GM18861 (cell line): ENCODE results near the gene MMRN1.
A peak's percentile ranks its signal among the peaks of the same experiment; 100 is the strongest.

Source experiments
- ATAC-seq: cut with Tn5 transposase; IDR thresholded peaks from one replicate; pipeline ENCODE4 v1.9.1; 2021; ENCODE audit not compliant: unreplicated experiment

Gene MMRN1

DNA sequence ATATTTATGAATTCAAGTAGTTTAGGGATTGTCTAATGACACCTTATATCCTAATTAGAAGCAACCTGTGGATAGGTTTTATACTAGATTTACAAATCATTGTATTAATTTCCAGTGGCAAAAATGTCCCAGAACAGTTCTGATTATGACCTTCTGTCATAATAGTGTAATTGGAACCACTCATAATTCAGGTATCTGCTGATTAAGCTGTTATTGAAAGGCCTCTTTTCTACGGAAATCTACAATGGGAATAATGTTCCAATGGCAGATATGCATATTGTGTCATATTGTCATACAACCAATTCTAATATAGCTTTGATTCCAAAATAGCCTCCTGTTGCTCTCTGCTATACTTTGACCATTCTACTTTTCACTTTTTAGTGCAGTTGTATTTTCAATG lies 19.0 kb downstream of the MMRN1 start:
- ATAC-seq, result no peak

DNA sequence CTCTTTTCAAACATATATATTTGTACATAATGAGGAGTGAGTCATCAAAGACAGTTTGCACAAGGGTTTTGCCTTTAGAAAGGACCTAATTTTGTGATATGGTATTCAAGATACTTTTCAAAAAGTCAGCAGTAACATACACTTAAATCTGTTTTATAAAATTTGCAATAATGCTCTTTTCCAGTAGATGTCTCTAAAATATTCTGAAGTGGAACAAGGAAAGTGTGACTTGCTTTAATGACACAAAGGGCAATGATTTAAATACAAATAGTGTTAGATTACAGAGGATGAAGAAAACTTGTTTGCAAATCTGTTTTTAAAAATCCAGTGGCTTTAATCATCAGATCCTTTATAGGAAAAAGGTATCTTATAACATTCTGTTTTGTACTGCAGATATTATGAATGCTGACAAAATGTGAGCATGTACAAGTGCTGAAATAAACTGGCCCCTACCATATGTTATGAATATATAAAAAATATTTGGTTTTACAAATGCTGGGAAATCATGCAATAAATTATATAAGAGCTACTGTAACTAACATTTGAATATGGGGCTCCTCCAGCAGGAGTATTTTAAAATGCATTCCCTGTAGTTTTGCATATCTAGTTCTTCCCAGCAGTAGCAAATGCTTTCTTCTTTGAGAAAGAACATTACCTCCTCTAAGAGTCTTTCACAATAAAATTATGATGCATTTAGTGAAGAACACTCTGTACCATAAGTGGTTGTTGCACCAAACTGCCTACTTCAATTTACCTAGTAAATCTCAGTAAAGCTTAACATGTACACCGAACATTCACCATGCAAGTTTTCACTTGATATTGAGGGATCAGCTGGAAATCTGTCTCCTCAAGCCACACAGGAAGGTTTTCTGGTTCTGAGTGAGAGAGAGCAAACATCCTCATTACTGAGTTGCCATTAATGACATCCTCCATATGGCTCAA lies 20.2 kb downstream of the MMRN1 start:
- no peak for ATAC-seq

DNA sequence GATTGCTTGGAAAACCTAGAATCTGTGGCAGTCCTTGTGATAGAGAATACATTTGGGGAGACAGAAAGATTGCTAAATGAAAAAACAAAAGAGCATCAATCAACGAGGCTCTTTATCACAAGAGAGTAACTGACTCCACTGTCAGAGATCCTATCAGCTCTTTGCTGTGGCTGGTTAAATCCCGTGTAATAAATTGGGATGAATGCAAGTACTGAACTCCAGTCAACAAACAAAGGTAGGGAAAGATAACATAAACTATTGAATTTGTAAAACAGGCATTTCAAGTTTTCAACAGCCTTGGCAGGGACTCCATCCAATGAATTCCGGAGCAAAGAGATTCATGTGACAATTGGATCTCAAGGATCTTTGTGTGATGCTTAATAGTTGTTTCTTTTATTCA lies 21.3 kb downstream of the MMRN1 start:
- ATAC-seq, result no peak

DNA sequence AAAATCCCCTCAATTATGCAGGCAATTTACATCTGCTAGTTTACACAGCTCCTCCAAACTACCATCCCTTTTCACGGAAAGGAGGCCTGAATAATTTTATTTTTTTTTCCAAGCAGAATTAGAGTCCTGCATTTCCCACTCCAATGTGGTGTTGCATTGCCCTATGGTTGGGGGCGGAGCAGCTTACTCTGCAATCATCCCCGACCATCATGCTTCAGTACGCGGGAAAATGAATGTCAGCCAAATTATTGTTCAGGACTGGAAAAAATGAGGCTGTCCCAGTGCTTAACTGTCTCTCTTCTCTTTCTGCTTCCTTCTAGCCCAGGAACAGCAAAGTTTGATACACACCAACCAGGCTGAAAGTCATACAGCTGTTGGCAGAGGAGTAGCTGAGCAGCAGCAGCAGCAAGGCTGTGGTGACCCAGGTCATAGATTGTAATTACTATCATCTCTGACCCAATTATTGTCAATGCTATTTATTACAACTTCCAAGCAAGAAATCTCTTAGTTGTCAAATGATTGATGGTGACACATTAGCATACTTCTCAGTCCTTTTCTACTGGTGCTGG lies 28.3 kb downstream of the MMRN1 start:
- no peak for ATAC-seq

DNA sequence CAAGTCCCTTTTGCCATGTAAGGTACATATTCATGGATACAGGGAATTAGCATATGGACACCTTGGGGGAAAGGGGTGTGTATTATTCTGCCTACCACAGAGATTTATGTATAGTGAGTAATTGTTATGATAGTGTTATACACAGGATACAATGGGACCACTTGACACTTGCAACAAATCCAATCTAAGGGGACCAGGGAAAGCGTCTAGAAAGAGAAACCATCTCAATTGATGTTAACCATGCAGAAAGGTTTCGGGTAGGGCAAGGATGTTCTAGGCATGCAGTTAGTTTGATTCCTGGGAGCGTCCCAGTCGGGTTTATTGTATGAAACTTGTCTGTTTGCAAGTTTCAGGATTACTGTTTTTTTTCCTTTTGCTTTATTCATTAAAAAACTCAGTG lies 34.2 kb downstream of the MMRN1 start:
- no peak for ATAC-seq

DNA sequence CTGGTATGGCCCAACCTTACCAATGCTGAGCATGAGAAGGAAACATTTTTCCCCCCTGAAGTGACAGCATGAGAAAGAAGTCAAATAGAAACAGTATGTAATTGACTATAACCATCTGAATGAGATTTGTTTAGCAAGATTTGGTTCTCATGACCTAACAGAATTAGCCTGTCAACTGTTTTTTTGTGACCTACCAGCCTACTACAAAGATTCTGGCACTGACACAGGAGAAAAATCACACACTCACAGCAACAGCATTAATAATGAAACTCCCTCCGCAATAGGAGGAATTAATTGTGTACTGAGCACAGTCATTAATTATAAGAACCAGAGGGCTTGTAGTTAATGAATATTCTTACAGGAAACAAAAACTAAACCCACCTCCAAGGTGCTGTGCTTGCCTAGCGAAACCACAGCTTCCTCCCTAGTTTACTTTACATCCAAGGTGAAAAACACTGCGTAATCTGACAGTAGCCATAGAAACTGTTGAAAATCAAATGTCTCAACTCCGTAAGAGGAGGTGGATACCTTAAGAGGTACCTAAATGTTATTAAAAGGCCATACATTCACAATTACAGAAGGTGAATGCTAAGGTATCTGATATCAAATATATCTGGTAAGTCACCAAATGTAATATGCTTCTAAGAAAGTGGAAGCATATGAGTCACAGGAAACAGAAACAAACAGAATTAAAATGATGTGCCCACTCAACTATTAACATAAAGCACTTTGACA lies 34.9 kb downstream of the MMRN1 start:
- peak; percentile 94 for ATAC-seq

DNA sequence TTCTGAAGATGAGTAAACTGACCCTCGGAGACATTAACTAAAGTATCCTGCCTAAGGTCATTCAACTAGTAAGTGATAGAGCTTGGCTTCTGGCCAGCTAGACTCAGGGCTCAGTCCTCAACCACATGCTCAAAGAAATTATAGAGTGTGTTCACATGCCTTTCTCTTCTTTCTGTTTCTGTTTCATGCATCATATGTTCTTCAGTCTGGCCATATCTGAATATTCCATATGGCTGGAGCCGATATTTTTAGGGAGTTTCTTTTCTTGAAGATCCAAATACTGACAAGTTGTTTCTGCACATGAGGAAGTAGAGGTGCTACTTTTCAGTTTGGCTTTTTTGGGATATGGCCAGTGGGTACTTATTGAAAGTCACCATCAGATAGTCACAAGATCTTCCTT lies 44.9 kb downstream of the MMRN1 start:
- peak; percentile 71 for ATAC-seq

DNA sequence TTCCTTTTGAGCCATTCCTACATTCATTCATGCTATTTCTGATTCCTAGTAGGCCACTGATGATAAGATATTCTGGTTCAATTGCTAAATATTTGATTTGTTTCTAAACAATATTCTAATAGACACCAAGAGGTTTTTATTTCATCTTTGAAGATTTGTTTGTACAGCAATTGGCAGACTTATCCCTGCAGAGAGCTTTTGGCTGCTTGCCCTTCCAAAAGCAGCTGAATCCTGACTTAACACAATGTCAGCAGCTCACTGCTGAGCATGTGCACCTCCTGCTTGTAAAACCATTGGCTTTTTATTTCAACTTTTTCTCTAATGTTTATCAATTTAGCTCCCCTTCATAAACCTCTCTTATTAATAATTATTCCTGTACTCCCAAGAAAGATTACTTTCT lies 45.3 kb downstream of the MMRN1 start:
- no peak for ATAC-seq

DNA sequence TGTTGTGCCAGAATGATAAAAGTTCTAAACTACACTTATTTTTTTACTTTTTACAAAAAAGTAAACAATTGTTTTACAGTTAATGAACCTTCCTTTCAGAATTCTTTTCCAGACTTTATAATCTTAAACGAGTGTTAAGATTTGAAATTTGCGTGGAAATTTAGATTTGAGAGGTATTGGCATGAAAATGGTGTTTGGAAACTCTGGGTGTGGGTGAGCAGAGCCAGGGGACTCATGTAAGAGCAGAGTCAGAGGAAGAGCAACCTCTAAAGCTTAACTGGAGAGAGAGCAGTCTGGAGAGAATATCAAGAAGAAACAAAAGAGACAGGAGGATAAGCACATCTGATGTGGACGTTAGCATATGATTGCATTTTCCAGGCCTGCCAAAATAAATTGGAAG lies 48.2 kb downstream of the MMRN1 start:
- no peak for ATAC-seq

DNA sequence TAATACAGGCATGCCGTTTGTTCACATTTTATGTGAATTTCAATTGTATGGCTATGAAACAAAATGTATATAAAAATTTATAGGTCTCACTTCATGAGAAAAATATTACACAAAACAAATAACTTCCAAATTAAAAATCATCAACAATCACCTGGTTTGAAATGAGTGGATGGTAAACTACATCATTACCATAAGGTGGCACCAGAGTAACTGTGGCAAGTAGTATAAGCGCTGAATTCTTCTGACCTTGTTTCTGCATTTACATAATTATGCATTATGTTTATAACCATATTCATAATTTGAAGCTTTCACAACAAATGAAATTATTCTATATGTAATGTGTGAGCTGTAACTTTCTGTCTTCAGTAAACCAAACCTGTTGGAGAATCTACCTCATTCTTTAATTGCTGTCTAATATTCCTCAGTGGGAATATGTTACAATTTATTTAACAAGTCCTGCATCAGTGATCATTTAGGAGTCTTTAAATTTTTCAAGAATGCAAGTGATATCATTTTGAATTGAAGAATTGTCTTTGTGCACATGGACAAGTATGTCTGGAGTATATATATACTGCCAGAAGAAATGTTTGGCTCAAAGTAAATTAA lies 55.2 kb downstream of the MMRN1 start:
- ATAC-seq, result peak; percentile 70

DNA sequence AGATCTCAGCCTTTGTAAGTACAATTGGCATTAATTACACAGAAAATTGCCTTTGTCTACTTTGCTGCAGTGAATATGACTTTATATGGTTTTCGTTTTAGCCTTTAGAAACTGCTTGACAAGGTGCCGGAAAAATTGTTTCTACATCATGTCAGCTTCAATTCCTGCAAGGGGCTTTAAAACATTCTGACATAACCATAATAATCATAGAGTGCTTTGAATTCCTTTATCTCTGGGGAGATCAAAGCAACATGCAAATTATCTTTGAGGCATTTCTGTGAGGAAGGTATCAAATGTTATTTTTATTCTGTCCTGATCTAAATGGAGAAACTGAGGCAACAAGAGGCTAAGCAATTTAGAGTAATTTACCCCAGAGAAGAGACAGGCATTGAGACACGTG lies 57.8 kb downstream of the MMRN1 start:
- ATAC-seq, result no peak

DNA sequence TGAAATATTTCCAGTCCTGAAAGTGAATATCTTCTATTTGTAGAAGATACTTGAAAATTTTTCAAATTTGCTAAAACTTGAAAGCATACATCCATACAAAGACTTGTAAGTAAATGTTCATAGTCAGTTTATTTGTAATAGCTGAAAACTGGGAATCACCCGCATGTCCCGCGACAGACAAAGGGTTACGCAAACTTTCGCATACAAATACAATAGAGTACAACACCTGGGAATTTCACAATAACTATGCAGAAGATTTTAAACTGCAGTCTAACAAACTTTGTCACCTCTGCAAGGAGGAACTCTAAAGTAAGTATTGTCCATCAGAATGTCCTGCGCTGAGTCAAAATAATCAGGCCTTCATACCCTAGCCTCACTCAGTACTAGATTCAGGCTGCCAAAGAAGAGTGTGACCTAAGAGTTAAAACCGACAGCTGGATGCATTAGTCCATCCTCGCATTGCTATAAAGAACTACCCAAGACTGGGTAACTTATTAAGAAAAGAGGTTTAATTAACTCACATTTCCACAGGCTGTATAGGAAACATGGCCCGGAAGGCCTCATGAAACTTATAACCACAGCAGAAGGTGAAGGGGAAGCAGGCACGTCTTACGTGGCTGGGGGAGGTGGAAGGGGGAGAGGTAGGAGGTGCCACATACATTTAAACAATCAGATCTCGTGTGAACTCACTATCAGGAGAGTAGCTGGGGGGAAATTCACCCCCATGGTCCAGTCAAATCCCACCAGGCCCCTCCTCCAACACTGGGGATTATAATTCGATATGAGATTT lies 60.4 kb downstream of the MMRN1 start:
- no peak for ATAC-seq

DNA sequence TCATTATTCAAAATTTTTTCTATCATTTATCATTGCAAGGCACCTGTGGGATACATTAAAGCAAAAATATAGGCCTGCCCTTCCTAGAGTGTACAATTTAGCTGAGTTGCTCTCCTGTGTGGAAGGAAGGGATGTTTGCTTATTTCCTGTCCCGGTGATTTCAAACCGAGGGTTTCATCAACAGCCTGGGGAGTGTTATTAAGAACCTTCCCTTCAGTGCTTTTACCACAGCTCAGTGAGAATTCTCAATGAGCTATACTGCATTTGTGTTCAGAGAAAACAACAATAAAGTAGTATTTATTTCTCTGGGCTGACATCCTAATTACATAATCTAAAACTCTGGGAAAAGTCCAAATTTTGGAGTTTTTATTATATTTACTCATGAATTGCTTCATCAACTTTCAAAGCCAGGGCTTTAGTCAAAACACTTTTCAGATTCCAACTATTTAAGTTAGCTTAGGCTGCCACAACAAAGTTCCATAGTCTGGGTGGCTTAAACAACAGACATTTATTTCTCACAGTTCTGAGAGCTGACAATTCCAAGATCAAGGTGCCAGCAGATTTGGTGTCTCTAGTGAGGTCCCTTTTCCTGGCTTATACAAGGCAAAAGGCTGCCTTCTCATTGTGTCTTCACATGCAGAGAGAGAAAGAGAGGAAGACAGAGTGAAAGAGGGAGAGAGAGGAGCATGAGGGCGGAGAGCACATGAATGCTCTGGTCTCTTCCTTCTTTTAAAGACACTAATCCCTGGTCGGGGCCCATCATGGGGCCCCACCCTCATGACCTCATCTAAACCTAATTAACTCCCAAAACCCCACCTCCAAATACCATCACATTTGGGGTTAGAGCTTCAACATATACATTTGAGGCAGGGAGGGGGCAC lies 62.6 kb downstream of the MMRN1 start:
- ATAC-seq, result no peak

DNA sequence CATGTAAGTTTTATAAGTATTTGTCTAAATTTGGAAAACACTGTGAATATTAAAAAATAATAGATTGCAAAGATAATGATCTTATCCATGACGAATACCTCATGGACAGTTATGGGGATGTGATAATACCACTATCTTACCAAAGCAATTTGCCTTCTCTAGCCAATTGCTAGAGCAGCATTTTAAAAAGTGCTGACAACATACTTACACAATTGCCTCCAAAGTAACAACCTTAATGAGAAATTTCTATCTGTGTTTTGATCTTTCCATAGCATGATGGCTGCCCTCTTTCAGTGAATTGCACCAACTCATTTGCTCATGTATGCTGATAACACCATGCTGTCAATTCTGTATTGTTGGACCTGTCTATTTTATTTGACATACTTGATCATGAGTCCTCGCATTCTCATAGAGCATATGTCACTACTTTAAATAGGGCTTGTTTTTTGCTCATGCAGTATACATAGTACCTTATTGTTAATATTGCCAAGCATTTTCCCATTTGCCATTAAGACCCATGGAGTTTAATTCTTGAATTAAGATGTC lies 87.2 kb downstream of the MMRN1 start:
- ATAC-seq, result no peak

DNA sequence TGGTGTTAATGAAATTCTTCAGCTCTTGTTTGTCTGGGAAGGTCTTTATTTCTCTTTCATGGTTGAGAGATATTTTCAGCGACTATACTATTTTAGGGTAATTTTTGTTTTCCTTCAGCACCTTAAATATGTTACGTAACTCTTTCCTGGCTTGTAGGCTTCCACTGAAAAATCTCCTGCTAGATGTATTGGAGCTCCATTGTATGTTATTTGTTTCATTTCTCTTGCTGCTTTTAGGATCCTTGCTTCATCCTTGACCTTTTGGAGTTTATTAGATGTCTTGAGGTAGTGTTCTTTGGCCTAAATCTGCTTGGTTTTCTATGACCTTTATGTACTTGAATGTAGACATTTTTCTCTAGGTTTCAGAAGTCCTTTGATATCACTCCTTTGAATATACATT lies 93.6 kb downstream of the MMRN1 start:
- ATAC-seq, result no peak

DNA sequence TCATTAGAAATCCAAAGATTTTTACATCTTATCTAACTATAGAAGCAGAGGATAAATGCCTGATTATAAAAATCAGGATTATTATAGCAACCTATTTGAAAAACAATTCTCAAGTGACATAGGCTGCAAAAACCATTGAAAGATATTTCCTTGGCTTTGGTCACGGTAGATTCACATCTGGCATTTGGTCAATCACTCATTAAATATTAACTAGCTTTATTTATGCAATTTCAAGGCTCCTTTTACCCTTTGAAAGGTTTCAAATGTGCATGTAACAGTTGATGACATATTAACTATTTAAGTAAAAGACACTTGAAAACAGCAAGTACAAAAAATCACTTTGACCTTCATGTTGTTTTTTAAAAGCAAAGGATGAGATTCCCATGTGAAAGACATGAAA lies 98.1 kb downstream of the MMRN1 start:
- ATAC-seq, result no peak

DNA sequence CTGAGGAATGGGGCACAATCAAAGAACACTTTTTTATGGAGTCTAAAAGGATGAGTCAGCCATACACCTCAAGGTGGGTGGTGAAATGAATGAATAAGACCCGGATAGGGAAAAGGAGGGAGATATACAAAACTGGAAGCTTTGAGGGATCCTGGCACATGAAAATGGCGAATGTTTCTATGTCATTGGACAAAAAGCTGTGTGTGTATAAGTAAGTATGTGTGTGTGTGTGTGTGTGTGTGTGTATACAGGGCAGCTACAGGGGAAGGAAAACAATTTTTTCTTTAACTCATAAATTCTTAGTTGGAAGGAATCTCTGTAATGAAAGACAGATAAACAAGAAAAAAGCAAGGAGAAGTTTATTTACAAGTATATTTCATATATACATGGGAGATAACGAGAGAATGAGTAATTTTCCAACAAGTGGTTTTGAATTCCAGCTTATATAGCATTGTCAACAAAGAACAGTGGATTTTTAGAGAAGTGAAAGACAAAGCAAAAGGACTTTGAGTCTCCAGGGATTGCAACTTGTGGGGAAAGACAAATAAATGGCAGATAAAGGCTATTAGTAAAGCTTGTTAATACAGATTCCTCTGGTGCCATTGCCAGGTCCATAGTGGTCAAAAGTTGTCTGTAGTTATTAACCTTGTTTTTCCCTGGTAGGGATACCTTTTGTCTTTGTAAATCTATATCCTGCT lies 99.7 kb downstream of the MMRN1 start:
- no peak for ATAC-seq

DNA sequence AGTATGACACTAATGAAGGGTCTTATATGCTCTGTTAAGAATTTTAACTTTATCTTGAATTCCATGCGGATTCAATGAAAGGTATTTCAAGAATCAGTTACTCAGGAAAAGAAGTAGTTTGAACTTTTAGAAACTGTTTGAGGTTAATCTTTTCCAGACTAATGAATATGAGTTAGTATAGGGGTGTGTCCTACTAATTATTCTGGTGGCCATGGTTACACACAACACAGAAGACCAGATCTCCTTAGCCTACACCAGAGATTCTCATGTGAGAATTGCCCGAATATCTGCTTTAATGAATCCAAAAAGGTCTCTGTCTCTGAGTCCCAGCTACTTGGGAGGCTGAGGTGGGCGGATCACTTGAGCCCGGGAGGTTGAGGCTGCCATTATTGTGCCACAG lies 100.4 kb downstream of the MMRN1 start:
- ATAC-seq, result no peak

DNA sequence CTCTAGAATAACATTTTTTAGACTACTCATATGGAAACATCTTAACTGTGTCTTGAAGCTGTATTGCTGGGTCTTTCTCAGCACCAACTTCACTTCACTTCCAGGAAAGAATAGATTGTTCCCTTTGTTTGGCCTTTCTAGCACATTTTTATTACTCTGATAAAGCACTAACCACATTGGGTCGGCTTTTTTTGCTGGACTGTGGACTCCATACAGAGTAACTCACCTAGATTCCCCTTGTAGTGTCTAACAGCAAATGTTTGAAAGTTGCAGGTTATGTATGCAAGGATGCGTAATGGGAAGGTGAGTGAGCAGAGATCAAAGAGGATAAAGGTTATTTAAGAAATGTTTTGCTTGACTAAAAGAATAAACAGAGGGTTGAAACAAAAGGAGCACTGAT lies 101.2 kb downstream of the MMRN1 start:
- ATAC-seq, result no peak
